Measurements from ENCODE around the gene TSHZ2.

GRCh38 chr20:53355790-53356189 is 383.6 kb downstream of the TSHZ2 start:
- TF ChIP-seq CTCF (IDR thresholded peaks at IDR 0.05; ENCODE audit: low read depth, low read length), result no peak
- TF ChIP-seq EZH2phosphoT487 (IDR thresholded peaks at IDR 0.05; ENCODE audit: low read depth), result no peak
